ENCODE data around the gene CAV1.

Gene CAV1

GRCh38 chr7:116601426-116601825 is 76.6 kb downstream of the CAV1 start:
- no peak for TF ChIP-seq EP300 (IDR thresholded peaks at IDR 0.05; ENCODE audit: borderline replicate concordance)
- no peak for TF ChIP-seq EGR1 (IDR thresholded peaks at IDR 0.05)
- no peak for TF ChIP-seq YY1 (IDR thresholded peaks at IDR 0.05; ENCODE audit: low read depth)
- TF ChIP-seq MAX (IDR thresholded peaks at IDR 0.05): no peak
- no peak for TF ChIP-seq TAF1 (IDR thresholded peaks at IDR 0.05; ENCODE audit: low read depth)
- TF ChIP-seq TEAD4 (IDR thresholded peaks at IDR 0.05): no peak
- no peak for TF ChIP-seq CEBPB (IDR thresholded peaks at IDR 0.05)
- no peak for TF ChIP-seq FOXM1 (IDR thresholded peaks at IDR 0.05; ENCODE audit: borderline replicate concordance, low read depth)
- TF ChIP-seq REST (IDR thresholded peaks at IDR 0.05; ENCODE audit: low read depth): no peak
- TF ChIP-seq NFIC (IDR thresholded peaks at IDR 0.05): no peak
- no peak for TF ChIP-seq ZBTB7A (IDR thresholded peaks at IDR 0.05; ENCODE audit: low read depth)
- TF ChIP-seq CREB1 (IDR thresholded peaks at IDR 0.05; ENCODE audit: low read depth): no peak
- TF ChIP-seq USF1 (IDR thresholded peaks at IDR 0.05): no peak
- no peak for TF ChIP-seq RAD21 (IDR thresholded peaks at IDR 0.05; ENCODE audit: low read depth)
- TF ChIP-seq TCF12 (IDR thresholded peaks at IDR 0.05; ENCODE audit: low read depth): no peak

GRCh38 chr7:116607299-116607698 is 82.5 kb downstream of the CAV1 start:
- TF ChIP-seq EGR1 (IDR thresholded peaks at IDR 0.05): no peak
- TF ChIP-seq EP300 (IDR thresholded peaks at IDR 0.05; ENCODE audit: borderline replicate concordance): no peak
- TF ChIP-seq TCF12 (IDR thresholded peaks at IDR 0.05; ENCODE audit: low read depth): no peak
- no peak for TF ChIP-seq TEAD4 (IDR thresholded peaks at IDR 0.05)
- TF ChIP-seq CREB1 (IDR thresholded peaks at IDR 0.05; ENCODE audit: low read depth): no peak
- TF ChIP-seq NFIC (IDR thresholded peaks at IDR 0.05): no peak
- no peak for TF ChIP-seq FOXM1 (IDR thresholded peaks at IDR 0.05; ENCODE audit: borderline replicate concordance, low read depth)
- TF ChIP-seq ZBTB7A (IDR thresholded peaks at IDR 0.05; ENCODE audit: low read depth): no peak
- TF ChIP-seq MAX (IDR thresholded peaks at IDR 0.05): no peak
- no peak for TF ChIP-seq CEBPB (IDR thresholded peaks at IDR 0.05)
- no peak for TF ChIP-seq RAD21 (IDR thresholded peaks at IDR 0.05; ENCODE audit: low read depth)
- TF ChIP-seq REST (IDR thresholded peaks at IDR 0.05; ENCODE audit: low read depth): no peak
- TF ChIP-seq TAF1 (IDR thresholded peaks at IDR 0.05; ENCODE audit: low read depth): no peak
- no peak for TF ChIP-seq USF1 (IDR thresholded peaks at IDR 0.05)
- no peak for TF ChIP-seq YY1 (IDR thresholded peaks at IDR 0.05; ENCODE audit: low read depth)

GRCh38 chr7:116610210-116610609 is 85.4 kb downstream of the CAV1 start:
- no peak for TF ChIP-seq ZBTB7A (IDR thresholded peaks at IDR 0.05; ENCODE audit: low read depth)
- TF ChIP-seq TCF12 (IDR thresholded peaks at IDR 0.05; ENCODE audit: low read depth): no peak
- TF ChIP-seq EGR1 (IDR thresholded peaks at IDR 0.05): no peak
- no peak for TF ChIP-seq USF1 (IDR thresholded peaks at IDR 0.05)
- no peak for TF ChIP-seq EP300 (IDR thresholded peaks at IDR 0.05; ENCODE audit: borderline replicate concordance)
- no peak for TF ChIP-seq NFIC (IDR thresholded peaks at IDR 0.05)
- no peak for TF ChIP-seq YY1 (IDR thresholded peaks at IDR 0.05; ENCODE audit: low read depth)
- TF ChIP-seq FOXM1 (IDR thresholded peaks at IDR 0.05; ENCODE audit: borderline replicate concordance, low read depth): no peak
- TF ChIP-seq CREB1 (IDR thresholded peaks at IDR 0.05; ENCODE audit: low read depth): no peak
- no peak for TF ChIP-seq REST (IDR thresholded peaks at IDR 0.05; ENCODE audit: low read depth)
- no peak for TF ChIP-seq TAF1 (IDR thresholded peaks at IDR 0.05; ENCODE audit: low read depth)
- no peak for TF ChIP-seq CEBPB (IDR thresholded peaks at IDR 0.05)
- no peak for TF ChIP-seq MAX (IDR thresholded peaks at IDR 0.05)
- TF ChIP-seq TEAD4 (IDR thresholded peaks at IDR 0.05): no peak
- no peak for TF ChIP-seq RAD21 (IDR thresholded peaks at IDR 0.05; ENCODE audit: low read depth)
